GM18861 (cell line): ENCODE data around the gene SLC9C2.
"Not testable (repeated sequence)": the region's sequence is repeated elsewhere in the genome, so short reads cannot be mapped to it uniquely, and the experiment has no call there.

ENCODE experiments used
- ATAC-seq: cut with Tn5 transposase; IDR thresholded peaks from one replicate; pipeline ENCODE4 v1.9.1; 2021; ENCODE audit not compliant: unreplicated experiment

The SLC9C2 gene

GRCh38 chr1:173530795-173531693 is 71.8 kb downstream of the SLC9C2 start:
- no peak for ATAC-seq

DNA sequence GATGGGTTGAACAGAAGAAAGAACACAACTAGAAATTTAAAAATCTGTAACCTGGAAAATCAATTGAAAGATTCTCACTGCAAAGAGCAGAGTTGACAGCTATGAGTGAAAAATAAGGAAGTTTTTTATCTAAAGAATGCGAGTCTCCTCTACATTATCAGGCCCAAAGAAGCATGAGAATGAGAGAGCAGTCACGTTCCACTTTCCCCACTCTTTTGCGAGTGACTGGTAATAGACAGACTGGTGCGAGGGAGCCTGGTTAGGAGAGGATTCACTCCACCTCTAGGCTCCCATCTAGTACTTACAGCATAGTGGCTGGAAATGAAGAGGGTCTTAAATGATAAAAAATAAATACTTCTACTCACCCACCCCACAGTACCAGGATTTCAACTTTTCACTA is 73.8 kb downstream of the SLC9C2 start:
- ATAC-seq = no peak

DNA sequence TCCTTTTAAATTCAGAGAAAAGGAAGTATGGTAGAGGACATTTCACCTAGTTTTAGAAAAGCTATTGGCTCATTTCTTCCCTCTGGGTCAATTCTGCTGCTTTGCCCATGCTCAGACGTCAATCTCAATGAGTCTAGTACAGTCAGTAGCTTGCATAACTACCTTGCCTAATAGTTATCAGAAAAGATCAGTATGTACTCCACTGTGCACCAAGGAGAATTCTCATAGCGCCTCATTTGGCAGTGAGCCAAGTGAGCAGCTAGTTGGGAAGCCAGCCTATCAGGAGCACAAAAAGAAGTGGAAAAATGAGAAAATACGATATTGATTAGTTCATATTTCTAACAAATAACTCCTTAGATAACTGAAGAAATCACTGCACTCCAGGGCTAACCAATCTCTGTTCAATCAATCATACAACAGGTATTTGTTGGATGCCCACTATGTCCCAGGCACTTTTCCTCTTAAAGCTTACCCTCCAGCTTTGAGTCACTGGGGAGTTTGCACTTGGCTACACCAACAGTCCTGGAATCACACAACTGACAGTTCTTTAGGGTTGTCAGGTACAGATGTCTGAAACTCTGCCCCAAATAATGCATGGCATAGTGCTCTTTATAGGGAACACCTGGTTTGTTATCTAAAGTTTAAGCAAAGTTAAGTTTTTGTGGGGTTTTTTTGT is 75.6 kb downstream of the SLC9C2 start:
- no peak for ATAC-seq

- no peak for ATAC-seq
These were observed 76.9 kb downstream of the SLC9C2 start for GRCh38 chr1:173525926-173526325.

- no peak for ATAC-seq
These were observed 79.5 kb downstream of the SLC9C2 start for GRCh38 chr1:173523329-173523728.

DNA sequence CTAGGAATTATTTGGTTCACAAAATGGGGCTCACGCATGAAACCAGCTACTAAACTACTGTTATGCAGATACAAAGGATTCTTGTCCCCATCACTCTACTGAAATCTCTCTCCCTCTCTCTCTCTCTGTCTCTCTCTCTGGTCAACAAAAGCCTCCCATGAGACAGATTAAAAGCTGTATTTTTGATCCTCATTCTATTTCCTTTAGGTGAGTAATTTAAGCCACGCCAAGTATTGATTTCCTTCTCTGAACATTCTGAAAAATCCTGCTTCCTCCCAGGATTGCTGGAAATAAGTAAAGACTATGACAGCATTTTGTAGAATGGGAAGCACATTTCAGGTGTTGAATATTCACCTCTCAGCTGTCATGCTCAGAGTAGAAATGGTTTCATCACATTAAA is 82.1 kb downstream of the SLC9C2 start:
- no peak for ATAC-seq

DNA sequence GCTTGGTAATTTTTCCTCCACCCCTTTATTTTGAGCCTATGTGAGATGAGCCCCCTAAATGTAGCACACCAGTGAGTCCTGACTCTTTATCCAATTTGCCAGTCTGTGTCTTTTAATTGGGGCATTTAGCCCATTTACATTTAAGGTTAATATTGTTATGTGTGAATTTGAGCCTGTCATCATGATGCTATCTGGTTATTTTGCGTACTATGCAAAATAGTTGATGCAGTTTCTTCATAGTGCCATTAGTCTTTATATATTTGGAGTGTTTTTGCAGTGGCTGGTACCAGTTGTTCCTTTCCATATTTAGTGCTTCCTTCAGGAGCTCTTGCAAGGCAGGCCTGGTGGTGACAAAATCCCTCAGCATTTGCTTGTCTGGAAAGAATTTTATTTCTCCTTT is 88.4 kb downstream of the SLC9C2 start:
- not testable (repeated sequence) for ATAC-seq

- no peak for ATAC-seq
These were observed 93.1 kb downstream of the SLC9C2 start for GRCh38 chr1:173509797-173510196.

- ATAC-seq = no peak
These were observed 94.3 kb downstream of the SLC9C2 start for GRCh38 chr1:173508541-173508940.

GRCh38 chr1:173507847-173508209 is 95.0 kb downstream of the SLC9C2 start:
- ATAC-seq = no peak

DNA sequence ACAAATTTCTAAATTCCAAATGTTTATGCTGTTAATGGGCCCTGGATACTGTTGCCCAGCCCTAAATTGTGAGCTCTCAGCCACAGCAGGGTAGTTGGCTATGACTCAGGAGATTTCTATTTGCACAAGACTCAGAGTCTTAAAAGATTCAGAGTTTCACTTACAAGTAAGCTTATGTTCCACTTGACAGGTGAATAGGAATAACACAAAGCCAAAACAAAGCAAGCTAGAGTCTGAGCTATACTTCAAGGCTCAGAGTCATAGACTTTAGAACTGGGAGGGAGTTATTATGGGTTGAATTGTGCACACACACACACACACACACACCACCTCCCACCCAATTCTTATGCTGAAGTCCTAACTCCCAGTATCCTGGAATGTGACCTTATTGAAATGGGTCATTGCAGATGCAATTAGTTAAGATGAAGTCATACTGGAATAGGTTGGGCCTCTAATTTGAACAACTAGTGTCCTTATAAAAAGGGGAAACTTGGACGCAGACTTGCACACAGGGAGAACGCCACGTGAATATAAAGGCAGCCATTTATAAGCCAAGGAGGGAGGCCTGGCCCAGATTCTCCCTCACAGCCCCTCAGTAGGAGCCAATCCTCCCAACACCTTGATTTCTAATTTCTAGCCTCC is 95.5 kb downstream of the SLC9C2 start:
- no peak for ATAC-seq

DNA sequence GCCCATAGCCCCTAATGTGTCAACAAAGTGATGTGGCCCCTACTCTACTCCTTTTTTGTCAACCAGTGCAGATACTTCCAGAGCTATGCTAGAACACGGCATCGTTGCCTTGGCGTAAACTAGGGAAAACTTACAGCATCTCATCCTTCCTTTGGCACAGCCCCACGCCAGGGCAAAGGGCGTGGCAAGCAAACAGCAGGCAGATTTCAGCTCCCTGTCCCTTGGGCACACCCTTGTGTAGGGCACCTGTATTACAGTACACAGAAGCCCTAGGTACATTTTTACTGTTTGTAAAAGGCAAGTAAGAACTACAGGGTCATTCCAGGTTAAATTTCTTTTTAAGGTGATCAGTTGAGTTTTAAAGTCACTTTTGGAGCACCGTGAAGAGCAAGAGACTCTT is 96.4 kb downstream of the SLC9C2 start:
- no peak for ATAC-seq

GRCh38 chr1:173505391-173505790 is 97.5 kb downstream of the SLC9C2 start:
- no peak for ATAC-seq

GRCh38 chr1:173504268-173504667 is 98.6 kb downstream of the SLC9C2 start:
- no peak for ATAC-seq

GRCh38 chr1:173503391-173503790 is 99.5 kb downstream of the SLC9C2 start:
- no peak for ATAC-seq

DNA sequence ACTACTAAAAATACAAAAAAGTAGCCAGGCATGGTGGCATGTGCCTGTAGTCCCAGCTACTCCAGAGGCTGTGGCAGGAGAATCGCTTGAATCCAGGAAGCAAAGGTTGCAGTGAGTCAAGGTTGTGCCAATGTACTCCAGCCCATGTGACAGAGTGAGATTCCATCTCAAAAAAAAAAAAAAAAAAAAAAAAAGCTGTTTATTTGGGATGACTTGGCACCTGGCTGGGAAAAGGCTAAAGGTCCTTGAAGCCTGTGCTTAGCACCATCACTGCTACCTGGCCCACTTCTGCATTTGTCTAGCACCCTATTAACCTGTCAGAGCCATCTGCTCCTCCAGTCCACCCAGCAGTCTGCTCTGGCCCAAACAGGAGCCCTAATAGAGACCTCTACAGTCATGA is 100.8 kb downstream of the SLC9C2 start:
- no peak for ATAC-seq

DNA sequence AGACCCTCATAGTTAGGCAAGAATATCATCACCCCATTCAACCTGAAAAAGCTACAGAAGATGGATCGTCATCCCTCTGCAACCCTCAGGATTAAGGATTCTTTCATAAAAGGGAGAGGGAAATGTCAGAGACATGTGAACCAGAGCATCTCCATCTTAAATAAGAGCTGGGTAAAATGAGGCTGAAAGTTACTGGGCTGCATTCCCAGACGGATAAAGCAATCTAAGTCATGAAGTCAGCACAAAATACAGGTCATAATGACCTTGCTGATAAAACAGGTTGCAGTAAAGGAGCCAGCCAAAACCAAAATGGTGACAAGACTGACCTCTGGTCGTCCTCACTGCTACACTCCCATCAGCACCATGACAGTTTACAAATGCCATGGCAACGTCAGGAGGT is 103.1 kb downstream of the SLC9C2 start:
- ATAC-seq = no peak

- ATAC-seq = no peak
These were observed 106.0 kb downstream of the SLC9C2 start for GRCh38 chr1:173496757-173497320.

DNA sequence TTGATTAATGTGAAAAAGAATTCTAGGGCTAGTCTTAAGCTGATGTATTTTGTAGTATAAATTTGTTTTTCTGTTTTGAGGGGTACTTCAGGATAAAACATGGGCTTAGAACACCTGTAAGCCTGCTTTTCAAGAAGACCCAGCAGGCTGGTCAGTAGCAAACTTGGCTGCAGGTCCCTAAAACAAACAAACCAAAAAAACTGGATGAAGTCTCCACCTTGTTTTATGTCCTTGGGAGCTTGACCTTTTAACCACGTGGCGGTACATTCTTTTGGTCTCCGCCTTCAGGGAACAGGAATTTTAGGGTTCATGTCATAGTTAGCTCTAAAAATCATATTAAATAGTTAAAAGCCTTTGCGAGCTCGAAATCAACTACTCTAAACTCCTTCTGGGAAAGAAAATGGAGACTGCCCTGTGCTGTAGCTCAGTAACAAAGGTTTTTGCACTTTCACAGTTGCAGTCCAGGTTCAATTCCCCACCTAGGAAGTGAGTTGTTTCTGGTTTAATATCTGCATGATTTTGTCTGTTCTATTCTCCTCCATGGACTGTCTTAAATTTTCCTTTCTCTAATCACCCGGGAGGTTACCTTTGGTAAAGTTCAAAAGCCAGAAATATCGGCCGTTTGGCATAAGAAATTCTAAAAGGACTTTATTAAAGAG is 107.1 kb downstream of the SLC9C2 start:
- ATAC-seq = no peak

- ATAC-seq = not testable (repeated sequence)
These were observed 109.7 kb downstream of the SLC9C2 start for GRCh38 chr1:173493125-173493524.

- no peak for ATAC-seq
These were observed 111.4 kb downstream of the SLC9C2 start for GRCh38 chr1:173491508-173491907.
